HL-60/S4 (cell line): Measurements from ENCODE around the gene CCSER2.
"Not testable (repeated sequence)": the region's sequence is repeated elsewhere in the genome, so short reads cannot be mapped to it uniquely, and the experiment has no call there.

ENCODE experiments used
- in situ Hi-C: fragments of 300-500 bp; cut with MboI; formaldehyde crosslinking; loops from 2 replicates; pipeline ENCODE4 v1.14.3; 2022; ENCODE audit warnings: low sequenced_read_pairs

Gene CCSER2

GRCh38 chr10:84328418-84329195 lies at the start of gene CCSER2:
TSS of gene CCSER2 (plus strand) at chr10:84328589. CDS start at chr10:84371053, 42,464 bp downstream.
- in situ Hi-C loops, result no loop called here

- in situ Hi-C loops, result not testable (repeated sequence)
Observed at GRCh38 chr10:84279876-84280475, 48.4 kb upstream of the CCSER2 start.

- in situ Hi-C loops, result no loop called here
Observed at GRCh38 chr10:84286695-84287094, 41.7 kb upstream of the CCSER2 start.

- in situ Hi-C loops, result no loop called here
Observed at GRCh38 chr10:84288151-84288550, 40.2 kb upstream of the CCSER2 start.

- in situ Hi-C loops, result no loop called here
Observed at GRCh38 chr10:84289521-84290200, 38.7 kb upstream of the CCSER2 start.

- in situ Hi-C loops, result no loop called here
Observed at GRCh38 chr10:84290235-84290634, 38.2 kb upstream of the CCSER2 start.

- in situ Hi-C loops, result no loop called here
Observed at GRCh38 chr10:84291384-84291783, 37.0 kb upstream of the CCSER2 start.

- in situ Hi-C loops, result no loop called here
Observed at GRCh38 chr10:84292502-84292901, 35.9 kb upstream of the CCSER2 start.

- in situ Hi-C loops, result no loop called here
Observed at GRCh38 chr10:84293171-84293570, 35.2 kb upstream of the CCSER2 start.

GRCh38 chr10:84293574-84294016 lies 34.8 kb upstream of the CCSER2 start:
- in situ Hi-C loops, result no loop called here

GRCh38 chr10:84294766-84295447 lies 33.5 kb upstream of the CCSER2 start:
- in situ Hi-C loops, result no loop called here

- in situ Hi-C loops, result no loop called here
Observed at GRCh38 chr10:84296091-84296981, 32.1 kb upstream of the CCSER2 start.

GRCh38 chr10:84298057-84298456 lies 30.3 kb upstream of the CCSER2 start:
- in situ Hi-C loops, result no loop called here

GRCh38 chr10:84302223-84302622 lies 26.2 kb upstream of the CCSER2 start:
- in situ Hi-C loops, result no loop called here

- in situ Hi-C loops, result no loop called here
Observed at GRCh38 chr10:84306751-84307384, 21.5 kb upstream of the CCSER2 start.

- in situ Hi-C loops, result no loop called here
Observed at GRCh38 chr10:84308021-84308420, 20.4 kb upstream of the CCSER2 start.

GRCh38 chr10:84308481-84309304 lies 19.7 kb upstream of the CCSER2 start:
- in situ Hi-C loops, result no loop called here

- in situ Hi-C loops, result no loop called here
Observed at GRCh38 chr10:84310470-84310869, 17.9 kb upstream of the CCSER2 start.

- in situ Hi-C loops, result no loop called here
Observed at GRCh38 chr10:84311576-84311975, 16.8 kb upstream of the CCSER2 start.
